Pulmonary artery endothelial cell (primary cell): Measurements from ENCODE around the gene TSC2. TPM values are rescaled to one million over a fixed set of nuclear protein-coding genes. Genes with fewer than 3 reads are reported as not detected.
A peak's percentile ranks its signal among the peaks of the same experiment; 100 is the strongest.
"Not testable (repeated sequence)": the region's sequence is repeated elsewhere in the genome, so short reads cannot be mapped to it uniquely, and the experiment has no call there.

Experiments
- DNase-seq: peaks from one replicate; pipeline ENCODE4 v3.0.0-alpha.2; 2011; ENCODE audit warnings: low read depth, low spot score
- total RNA-seq: library from RNA; depleted of rRNA; stranded (reverse); fragments of >200 nt; gene quantifications from 2 replicates; pipeline ENCODE4 v1.2.3, GENCODE V29; 2014

TSC2 gene
- total RNA-seq, 1 donor from 2014 or later = 35.1 TPM

- DNase-seq = not testable (repeated sequence)
These were observed 70.4 kb downstream of the TSC2 start for GRCh38 chr16:2117960-2118722.

DNA sequence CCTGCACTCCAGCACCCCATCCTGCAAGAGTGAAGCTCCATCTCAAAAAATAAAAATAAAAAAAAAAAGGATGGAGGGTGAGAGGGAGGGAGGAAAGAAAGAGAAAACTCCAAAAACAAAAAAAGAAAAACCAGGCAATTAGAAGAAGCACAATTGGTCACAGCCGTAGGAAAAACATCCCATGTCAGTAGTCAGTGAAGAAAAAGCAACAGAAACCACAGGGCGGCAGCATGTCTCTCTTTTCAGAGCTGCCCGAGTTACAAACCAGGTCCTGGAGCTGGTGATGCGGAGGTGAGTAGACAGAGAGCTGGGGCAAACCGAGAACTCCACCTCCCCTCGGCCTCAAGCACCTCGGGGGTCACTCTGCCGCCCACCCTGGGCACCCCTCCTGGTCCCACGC is 73.5 kb downstream of the TSC2 start:
- peak; percentile 20 for DNase-seq

- no peak for DNase-seq
These were observed 74.1 kb downstream of the TSC2 start for GRCh38 chr16:2121853-2122252.

DNA sequence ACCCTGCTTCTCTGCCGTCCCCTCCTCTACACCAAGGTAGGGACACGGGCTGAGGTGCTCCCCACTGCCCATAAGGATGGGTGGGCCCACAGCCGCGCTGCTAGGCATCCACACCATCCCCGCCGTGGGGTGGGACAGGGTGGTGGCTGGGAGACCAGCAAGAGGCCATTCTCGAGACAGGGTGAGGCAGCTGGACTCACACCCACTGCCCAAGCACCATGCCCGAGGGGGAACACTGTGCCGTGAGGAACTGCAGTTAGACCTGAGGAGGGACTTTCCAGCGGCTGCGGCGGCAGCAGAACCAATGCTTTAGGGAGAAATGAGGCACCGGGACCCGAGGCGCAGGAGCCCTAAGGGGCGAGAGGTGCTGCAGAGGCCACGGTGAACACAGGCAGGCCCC is 74.6 kb downstream of the TSC2 start:
- DNase-seq = no peak

DNA sequence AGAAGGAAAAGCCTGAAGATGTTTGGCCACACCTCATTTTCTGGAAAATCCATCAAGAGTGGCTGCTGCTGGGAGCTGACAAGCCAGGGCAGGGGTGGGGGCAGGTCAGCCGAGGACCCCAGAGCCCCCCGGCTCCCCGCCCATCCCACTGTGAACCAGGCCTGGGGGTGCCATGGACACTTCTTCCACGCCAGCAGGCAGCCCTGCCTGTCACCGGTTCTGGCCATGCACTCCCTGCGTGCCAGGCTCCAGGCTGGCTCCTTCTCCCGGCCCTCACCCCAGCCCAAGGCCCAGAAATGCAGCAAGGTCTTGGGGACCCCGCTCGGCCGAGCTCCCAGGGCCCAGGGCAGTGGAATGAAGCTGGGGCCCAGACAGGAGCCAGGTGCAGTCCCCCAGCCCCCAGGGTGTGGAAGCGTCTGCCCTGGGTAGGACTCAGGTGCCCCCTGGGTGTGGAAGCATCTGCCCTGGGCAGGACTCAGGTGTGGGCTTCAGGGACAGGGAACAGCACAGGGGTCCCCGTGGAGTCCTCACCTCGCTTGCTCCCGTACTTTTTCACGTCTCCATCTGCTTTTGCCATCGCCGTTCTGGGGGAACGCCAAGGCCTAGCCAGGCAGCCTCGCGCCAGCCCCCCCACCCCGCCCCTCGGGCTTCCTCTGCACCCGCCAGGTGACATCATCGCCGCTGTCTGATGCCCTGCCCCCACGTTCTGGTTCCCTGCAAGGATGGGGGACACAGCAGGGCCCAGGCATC is 75.3 kb downstream of the TSC2 start:
- not testable (repeated sequence) for DNase-seq

GRCh38 chr16:2123706-2124376 is 76.1 kb downstream of the TSC2 start:
- not testable (repeated sequence) for DNase-seq

- DNase-seq = not testable (repeated sequence)
These were observed 76.5 kb downstream of the TSC2 start for GRCh38 chr16:2124377-2124693.

GRCh38 chr16:2124694-2125444 is 77.1 kb downstream of the TSC2 start:
- not testable (repeated sequence) for DNase-seq

GRCh38 chr16:2125609-2126008 is 77.8 kb downstream of the TSC2 start:
- not testable (repeated sequence) for DNase-seq

- DNase-seq = not testable (repeated sequence)
These were observed 78.5 kb downstream of the TSC2 start for GRCh38 chr16:2126161-2126743.

DNA sequence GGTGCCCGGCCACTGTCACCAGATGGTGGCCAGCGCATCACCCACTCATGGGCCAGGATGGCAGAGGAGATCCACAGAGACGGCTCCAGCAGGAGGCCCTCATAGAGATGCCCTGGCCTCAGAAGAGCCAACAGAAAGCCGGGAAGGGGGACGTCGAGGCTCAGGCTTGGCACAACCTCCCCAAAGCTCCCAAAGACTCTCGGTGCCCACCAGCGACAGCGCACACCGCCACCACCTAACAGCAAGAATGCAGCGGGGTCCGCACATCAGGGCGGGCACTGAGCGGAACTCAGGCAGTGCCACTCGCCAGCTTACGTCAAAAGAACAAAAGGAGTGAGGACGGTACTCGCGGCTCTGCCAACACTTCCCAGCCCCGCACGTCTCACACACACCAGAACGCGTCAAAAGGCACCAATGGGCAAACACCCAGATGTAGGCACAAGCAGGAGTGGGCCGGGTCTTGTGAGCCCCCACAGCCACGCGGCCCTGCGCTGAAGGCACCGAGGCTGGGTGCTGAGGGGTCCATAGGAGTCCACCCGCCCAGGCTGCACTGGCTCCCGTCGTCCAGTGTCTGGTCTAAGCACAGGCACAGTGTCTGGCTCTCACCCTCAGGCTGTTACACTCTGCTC is 79.3 kb downstream of the TSC2 start:
- not testable (repeated sequence) for DNase-seq

DNA sequence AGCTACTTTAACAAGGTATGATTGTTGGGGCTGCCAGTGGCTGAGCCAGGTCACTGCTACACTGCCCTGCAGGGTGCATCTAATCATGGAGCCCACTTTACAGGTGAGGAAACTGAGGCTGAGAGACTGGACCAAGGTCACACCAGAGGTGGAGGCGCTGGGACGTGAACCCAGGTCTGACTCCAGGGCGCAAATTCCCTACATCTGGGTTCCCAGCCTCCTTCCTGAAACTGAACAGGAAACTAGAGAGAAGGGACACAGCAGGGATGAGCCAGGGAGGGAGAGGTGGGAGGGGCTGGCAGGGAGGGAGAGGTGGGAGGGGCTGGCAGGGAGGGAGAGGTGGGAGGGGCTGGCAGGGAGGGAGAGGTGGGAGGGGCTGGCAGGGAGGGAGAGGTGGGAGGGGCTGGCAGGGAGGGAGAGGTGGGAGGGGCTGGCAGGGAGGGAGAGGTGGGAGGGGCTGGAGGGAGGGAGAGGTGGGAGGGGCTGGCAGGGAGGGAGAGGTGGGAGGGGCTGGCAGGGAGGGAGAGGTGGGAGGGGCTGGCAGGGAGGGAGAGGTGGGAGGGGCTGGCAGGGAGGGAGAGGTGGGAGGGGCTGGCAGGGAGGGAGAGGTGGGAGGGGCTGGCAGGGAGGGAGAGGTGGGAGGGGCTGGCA is 80.0 kb downstream of the TSC2 start:
- not testable (repeated sequence) for DNase-seq

DNA sequence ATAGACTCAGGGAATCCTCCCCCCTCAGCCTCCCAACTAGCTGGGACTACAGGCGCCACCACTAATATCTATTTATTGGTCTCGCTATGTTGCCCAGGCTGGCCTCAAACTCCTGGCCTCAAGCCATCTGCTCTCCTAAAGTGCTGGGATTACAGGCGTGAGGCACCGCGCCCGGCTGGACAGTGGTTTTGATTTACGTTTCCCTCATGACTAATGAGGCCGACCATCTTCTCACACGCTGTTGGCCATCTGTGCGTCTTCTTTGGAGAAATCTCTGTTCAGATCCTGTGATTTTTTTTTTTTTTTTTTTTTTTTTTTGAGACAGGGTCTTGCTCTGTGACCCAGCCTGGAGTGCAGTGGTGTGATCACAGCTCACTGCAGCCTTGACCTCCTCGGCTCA is 81.5 kb downstream of the TSC2 start:
- DNase-seq = not testable (repeated sequence)

DNA sequence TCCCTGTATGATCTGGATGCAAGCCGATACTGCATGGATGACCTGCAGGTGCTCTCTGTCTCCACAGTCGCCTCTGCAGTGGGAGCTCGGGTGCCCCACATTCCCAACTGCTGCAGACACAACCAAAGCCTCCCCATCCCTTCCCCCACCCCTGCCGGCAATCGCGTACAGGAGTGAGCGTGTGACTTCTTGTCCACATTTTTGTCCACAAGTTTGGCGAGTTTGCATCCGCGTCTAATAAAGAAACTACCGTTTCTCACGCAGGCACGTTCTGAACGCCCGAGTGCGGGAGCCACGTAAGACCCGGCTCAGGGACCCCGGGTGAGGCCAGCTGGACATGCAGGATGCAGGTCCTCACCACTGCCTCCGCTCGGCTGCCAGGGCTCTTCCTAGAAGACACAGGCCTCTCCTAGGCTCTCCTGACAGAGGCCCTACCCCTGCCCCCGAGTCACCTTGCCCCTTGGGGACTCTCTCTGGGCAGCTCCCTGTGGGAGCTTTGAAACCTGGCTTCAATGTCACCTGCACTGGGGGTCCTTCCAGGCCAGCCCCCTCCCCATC is 82.2 kb downstream of the TSC2 start:
- not testable (repeated sequence) for DNase-seq

DNA sequence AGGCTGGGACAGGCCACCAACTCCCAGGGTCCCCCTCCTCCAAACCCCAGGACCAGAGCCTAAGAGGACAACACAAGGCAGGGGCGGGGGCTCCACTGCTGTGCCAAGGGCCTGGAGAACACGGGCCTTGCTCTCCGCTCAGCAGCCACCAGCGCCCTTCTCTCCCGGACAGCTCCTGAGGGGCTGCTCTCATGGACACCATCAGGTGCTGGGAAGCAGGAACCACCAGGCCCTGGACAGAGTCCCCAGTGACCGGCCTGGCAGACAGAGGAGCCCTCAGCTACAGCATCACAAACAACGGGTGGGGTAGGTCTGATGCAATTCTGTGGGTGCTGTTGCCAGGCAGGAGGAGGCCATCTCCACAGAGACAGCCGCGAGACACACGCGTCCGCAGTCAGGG is 86.0 kb downstream of the TSC2 start:
- not testable (repeated sequence) for DNase-seq

DNA sequence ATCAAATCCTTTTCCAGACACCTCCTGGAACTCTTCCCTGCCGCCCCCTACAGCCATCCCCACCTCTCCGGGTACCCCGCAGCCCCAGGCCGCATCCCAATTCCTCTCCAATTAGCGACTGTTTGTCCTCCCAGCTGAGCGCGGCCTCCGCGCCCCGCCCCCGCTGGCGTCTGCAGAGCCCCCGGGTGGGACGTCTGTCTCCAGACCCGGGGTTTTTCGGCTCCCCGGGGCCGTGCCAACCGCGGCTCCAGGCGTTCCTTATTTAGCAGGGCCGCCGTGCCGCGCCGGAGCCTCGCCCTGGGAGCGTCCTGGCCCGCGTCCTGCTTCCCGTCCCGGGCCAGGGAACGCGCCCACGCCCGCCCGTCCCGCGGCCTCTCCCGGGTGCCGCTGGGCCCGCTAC is 87.3 kb downstream of the TSC2 start:
- not testable (repeated sequence) for DNase-seq

DNA sequence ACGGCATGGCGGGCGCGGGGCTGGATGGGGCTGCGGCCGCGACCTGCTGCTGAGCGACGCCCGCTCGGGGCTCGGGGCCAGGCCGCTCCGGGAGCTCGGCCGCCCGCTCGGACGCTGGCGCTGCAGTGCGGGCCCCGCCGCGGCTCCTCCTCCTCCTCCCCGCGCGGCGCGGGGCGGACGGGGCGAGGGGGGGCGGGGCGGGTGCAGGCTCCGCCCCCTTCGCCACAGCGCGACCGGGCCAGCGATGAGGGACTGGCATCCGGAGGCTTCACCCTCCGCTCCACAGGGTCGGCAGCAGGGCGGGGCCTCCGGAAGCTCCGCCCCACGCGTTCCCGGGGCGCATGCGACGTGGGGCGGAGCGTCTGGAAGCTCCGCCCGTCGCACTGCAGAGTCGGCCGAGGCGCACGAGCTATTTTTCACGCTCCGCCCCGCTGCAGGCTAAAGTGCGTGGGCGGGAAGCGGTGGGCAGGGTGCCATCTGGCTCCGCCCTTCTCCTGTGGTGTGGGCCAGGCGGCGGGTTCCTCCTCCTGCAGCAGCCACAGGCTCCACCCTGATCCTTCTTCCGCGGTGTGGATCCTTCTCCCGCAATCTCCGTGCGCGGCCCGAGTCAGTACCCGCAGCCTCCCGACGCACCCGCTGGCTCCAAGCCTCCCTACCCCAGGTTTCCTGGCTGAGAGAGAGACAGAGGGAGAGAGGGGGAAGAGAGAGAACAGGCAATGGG is 88.1 kb downstream of the TSC2 start, which contains the start of gene PKD1:
Gene PKD1 (minus strand): TSS at position 129 of the 721 bp plus-strand sequence. CDS start 209 bp downstream, outside the sequence.
- DNase-seq = peak; percentile 66
